Measurements from ENCODE around the gene HSPA8. TPM values are rescaled to one million over a fixed set of nuclear protein-coding genes. Genes with fewer than 3 reads are reported as not detected.
A peak's percentile ranks its signal among the peaks of the same experiment; 100 is the strongest.
"Not testable (repeated sequence)": the region's sequence is repeated elsewhere in the genome, so short reads cannot be mapped to it uniquely, and the experiment has no call there.

The HSPA8 gene
- total RNA-seq, 2 donors from 2014 or later: 423 to 660 TPM

DNA sequence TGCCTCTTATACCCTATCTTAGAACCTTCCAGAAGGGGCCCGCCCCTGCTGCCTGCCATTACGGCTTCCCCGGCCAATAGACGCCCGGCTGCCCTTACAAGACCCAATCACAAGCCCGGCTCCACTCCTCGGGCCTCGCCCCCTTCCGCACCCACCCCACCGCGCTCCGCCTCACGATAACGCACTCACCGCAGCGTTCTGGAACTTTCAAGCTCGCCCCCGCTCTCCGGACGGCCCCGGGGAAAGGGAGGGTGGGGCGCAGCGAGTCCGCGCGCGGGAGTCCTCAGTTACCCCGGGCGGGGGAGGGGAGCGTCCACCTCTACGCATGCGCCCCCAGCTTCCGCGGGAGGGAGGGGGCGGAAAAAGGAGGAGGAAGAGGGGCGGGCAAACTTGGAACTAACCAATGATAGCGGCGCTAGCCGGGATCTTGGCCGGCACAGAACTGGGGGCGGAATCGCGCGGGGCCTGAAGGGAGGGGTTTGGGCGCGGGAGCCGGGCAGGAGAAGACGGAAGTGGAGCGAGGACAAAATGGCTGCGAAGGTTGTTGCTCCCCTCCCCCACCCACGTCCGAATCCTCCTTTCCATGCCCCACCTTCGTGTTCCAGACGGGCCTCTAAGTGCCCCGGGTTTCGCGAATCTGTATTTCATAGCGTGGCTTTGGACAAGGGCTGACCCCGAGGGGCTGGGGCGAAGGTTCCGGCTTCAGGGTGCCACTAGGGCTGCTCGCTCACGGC is 389 bp upstream of the HSPA8 start:
- no peaks in the 10 kb centered on the region for H3K9me3 ChIP-seq
- DNase-seq: peak; percentile 98 to 99 (median 99)
- peak overlapping the region; percentile 98 to 100 (median 99) for H3K27ac ChIP-seq
- peak overlapping the region; percentile 87 to 99 for H3K4me3 ChIP-seq
- ATAC-seq: peak; percentile 89
- intact Hi-C loops (cut with DNase I): no loop called here
- H3K27me3 ChIP-seq: no peaks in the 10 kb centered on the region
- H3K36me3 ChIP-seq (replicated peaks in 1 of 2; ENCODE audit: insufficient read depth in 1 of 2, low read depth in 2 of 2): peaks cover 4 to 17% of the 10 kb centered on the region in 2 donors
- WGBS, 2 donors: 0% methylated on average over 12 to 62 of the region's 63 CpGs
- peaks cover 53% of the 10 kb centered on the region for H3K4me1 ChIP-seq
- TF ChIP-seq, protein P1, sequence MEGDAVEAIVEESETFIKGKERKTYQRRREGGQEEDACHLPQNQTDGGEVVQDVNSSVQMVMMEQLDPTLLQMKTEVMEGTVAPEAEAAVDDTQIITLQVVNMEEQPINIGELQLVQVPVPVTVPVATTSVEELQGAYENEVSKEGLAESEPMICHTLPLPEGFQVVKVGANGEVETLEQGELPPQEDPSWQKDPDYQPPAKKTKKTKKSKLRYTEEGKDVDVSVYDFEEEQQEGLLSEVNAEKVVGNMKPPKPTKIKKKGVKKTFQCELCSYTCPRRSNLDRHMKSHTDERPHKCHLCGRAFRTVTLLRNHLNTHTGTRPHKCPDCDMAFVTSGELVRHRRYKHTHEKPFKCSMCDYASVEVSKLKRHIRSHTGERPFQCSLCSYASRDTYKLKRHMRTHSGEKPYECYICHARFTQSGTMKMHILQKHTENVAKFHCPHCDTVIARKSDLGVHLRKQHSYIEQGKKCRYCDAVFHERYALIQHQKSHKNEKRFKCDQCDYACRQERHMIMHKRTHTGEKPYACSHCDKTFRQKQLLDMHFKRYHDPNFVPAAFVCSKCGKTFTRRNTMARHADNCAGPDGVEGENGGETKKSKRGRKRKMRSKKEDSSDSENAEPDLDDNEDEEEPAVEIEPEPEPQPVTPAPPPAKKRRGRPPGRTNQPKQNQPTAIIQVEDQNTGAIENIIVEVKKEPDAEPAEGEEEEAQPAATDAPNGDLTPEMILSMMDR (IDR thresholded peaks at IDR 0.05): no peak
- no peak for TF ChIP-seq POLR2A (IDR thresholded peaks at IDR 0.05)

DNA sequence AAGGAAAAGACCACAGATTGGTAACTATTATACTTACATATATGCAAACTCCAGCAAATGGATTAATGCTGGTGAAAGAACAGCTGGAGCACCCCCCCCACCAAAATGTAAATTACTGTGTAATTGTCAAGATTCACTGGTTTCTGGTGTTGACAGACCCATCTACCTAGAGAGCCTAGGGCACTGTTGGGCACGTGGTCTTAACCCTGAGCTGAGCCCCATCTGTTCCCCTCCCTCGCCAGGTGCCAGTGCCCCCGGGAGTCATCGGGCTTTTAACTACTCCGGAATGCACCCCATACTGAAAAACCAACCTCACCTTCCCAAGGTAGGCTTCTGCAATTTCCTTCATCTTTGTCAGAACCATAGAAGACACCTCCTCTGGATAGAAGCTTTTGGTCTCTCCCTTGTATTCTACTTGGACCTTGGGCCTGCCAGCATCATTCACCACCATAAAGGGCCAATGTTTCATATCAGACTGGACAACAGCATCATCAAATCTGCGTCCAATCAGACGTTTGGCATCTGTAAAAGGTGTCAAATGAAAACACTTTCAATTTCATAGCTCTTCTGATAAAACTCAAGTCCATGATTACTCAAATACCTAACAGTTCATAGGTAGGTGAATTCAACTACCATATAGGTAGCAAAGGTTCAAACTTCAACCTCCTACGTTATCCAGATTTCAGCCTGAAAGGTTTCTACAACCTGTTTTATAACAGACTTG is 1.5 kb downstream of the HSPA8 start:
- peaks cover 10 to 25% of the 10 kb centered on the region in 2 donors for H3K36me3 ChIP-seq (replicated peaks in 1 of 2; ENCODE audit: insufficient read depth in 1 of 2, low read depth in 2 of 2)
- ATAC-seq (no peak), DNase-seq (no peak)
- peak overlapping the region in 3 of 4 donors; percentile 98 to 99 (median 99) for H3K27ac ChIP-seq
- 1 to 2% methylated on average over 8 of the region's 8 CpGs for WGBS, 2 donors
- H3K9me3 ChIP-seq: no peaks in the 10 kb centered on the region
- TF ChIP-seq POLR2A (IDR thresholded peaks at IDR 0.05): no peak
- TF ChIP-seq, protein P1 (IDR thresholded peaks at IDR 0.05): no peak
- H3K27me3 ChIP-seq: no peaks in the 10 kb centered on the region
- intact Hi-C loops (cut with DNase I): no loop called here
- peak overlapping the region; percentile 87 to 99 for H3K4me3 ChIP-seq
- H3K4me1 ChIP-seq: peaks cover 72% of the 10 kb centered on the region

DNA sequence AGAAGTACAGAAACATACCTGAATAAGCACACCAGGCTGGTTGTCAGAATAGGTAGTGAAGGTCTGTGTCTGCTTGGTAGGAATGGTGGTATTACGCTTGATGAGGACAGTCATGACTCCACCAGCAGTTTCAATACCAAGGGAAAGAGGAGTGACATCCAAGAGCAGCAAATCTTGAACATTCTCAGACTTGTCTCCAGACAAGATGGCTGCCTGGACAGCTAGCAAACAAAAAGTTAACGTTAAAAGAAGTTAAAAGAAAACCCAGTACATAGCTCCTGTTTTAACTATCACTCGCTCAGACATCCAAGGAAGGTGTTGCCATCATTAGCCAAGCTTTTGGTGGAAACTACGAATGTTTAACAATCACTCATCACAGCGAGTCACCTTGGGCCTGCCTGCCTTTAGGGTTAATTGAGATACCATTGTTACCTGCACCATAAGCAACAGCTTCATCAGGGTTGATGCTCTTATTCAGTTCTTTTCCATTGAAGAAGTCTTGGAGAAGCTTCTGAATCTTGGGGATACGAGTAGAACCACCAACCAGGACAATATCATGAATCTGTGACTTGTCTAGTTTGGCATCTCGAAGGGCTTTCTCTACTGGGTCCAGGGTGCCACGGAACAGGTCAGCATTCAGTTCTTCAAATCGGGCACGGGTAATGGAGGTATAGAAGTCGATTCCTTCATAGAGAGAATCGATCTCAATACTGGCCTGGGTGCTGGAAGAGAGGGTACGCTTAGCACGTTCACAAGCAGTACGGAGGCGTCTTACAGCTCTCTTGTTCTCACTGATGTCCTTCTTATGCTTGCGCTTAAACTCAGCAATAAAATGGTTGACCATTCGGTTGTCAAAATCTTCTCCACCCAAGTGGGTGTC is 2.7 kb downstream of the HSPA8 start:
- Histone ChIP-seq H3K36me3 (replicated peaks in 1 of 2; ENCODE audit: insufficient read depth in 1 of 2, low read depth in 2 of 2) (peaks cover 15 to 25% of the 10 kb centered on the region in 2 donors), H3K4me1 (peaks cover 67% of the 10 kb centered on the region), H3K4me3 (peak overlapping the region; percentile 87 to 99)
- DNase-seq; intact Hi-C loops (cut with DNase I); H3K27me3 ChIP-seq; H3K27ac ChIP-seq; ATAC-seq; H3K9me3 ChIP-seq: not testable (repeated sequence)
- WGBS, 2 donors: 20 to 23% methylated on average over 18 of the region's 18 CpGs

DNA sequence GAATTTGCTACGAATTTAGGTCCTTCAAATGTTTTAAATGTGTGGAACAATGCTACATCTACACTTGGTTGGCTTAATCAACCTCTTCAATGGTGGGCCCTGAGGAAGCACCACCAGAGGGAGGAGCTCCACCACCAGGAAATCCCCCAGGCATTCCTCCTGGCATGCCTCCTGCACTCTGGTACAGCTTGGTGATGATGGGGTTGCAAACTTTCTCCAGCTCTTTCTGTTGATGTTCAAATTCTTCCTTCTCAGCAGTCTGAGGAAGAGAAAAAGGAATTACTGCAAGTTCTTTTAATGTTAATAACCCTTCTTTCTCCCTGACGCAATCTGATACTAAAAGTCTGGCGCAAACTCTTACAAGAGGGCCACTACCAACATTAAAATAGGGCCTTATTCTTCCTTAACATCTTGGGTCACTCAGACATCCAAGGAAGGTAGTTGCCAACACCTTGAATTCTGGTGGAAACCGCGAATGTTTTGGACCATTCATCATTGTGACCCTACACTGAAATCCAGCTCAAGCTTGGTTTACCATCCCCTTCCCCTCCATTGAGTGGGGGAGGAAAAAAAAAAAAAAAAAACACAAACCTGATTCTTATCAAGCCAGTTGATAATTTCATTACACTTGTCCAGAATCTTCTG is 4.2 kb downstream of the HSPA8 start:
- no peak for DNase-seq
- TF ChIP-seq POLR2A (IDR thresholded peaks at IDR 0.05): no peak
- TF ChIP-seq, protein P1 (IDR thresholded peaks at IDR 0.05): no peak
- ATAC-seq: no peak
- Histone ChIP-seq H3K9me3 (no peaks in the 10 kb centered on the region), H3K4me1 (peaks cover 56% of the 10 kb centered on the region), H3K27me3 (no peaks in the 10 kb centered on the region), H3K27ac (peak overlapping the region in 1 of 4 donors; percentile 1), H3K36me3 (replicated peaks in 1 of 2; ENCODE audit: insufficient read depth in 1 of 2, low read depth in 2 of 2) (peaks cover 15 to 25% of the 10 kb centered on the region in 2 donors), H3K4me3 (no peak overlapping the region)
- 47 to 70% methylated on average over 5 of the region's 5 CpGs for WGBS, 2 donors
- intact Hi-C loops (cut with DNase I): no loop called here
